Panc1 (cell line): Measurements from ENCODE around the gene TRIM39. TPM values are rescaled to one million over a fixed set of nuclear protein-coding genes. Genes with fewer than 3 reads are reported as not detected.

Experiments used
- ATAC-seq: fragments of 200-7000 bp; cut with Tn5 transposase; 2 replicates; pipeline ENCODE4 v1.9.1; 2020; ENCODE audit warnings: mild to moderate bottlenecking, moderate library complexity
- BruUV-seq: library from RNA; stranded (reverse); fragments of 400-500 nt; replicated peaks from 2 replicates; lab custom pipeline; 2021; lab: Mats Ljungman, UMichigan
- CTCF ChIA-PET: fragments of 300-600 bp; sonication (Branson Sonifier 250); formaldehyde crosslinking; loops from one replicate; lab custom pipeline; 2022; ENCODE audit warnings: antibody characterized with exemption; lab: Charles Lee
- POLR2A ChIA-PET: fragments of 300-600 bp; sonication (Branson Sonifier 250); formaldehyde crosslinking; loops from one replicate; lab custom pipeline; 2022; ENCODE audit warnings: antibody characterized with exemption; lab: Charles Lee
- DNase-seq: peaks from one replicate; pipeline ENCODE4 v3.0.0-alpha.2; 2010; ENCODE audit warnings: low read depth, low spot score
- H3K27ac ChIP-seq: 2 replicates; pipeline ENCODE4 v1.5.1; 2011; ENCODE audit warnings: mild to moderate bottlenecking, low read length, inconsistent platforms
- H3K27me3 ChIP-seq: fragments of 200-500 bp; sonication (Bioruptor generic); 2 replicates; pipeline ENCODE4 v1.6.0; 2014; ENCODE audit warnings: low read length, inconsistent platforms; ENCODE audit not compliant: control insufficient read depth, insufficient read depth
- H3K36me3 ChIP-seq: fragments of 200-500 bp; sonication (Bioruptor generic); 2 replicates; pipeline ENCODE4 v1.5.1; 2014; ENCODE audit warnings: inconsistent platforms, mild to moderate bottlenecking, low read length, moderate library complexity; ENCODE audit not compliant: control insufficient read depth, insufficient read depth
- H3K4me1 ChIP-seq: 2 replicates; pipeline ENCODE4 v1.5.1; 2011; ENCODE audit warnings: inconsistent platforms, mild to moderate bottlenecking, low read length, moderate library complexity; ENCODE audit not compliant: control insufficient read depth, insufficient read depth
- H3K4me3 ChIP-seq, 2 experiments: 2 replicates each; pipeline ENCODE4 v1.5.1; 2011 to 2012; ENCODE audit warnings: low read depth in 2 of 2, low read length in 2 of 2, mild to moderate bottlenecking in 2 of 2, inconsistent platforms in 1 of 2, moderate library complexity in 1 of 2
- H3K9me3 ChIP-seq: fragments of 200-500 bp; sonication (Bioruptor generic); 2 replicates; pipeline ENCODE4 v1.5.1; 2014; ENCODE audit warnings: low read depth, mild to moderate bottlenecking, inconsistent platforms, low read length, moderate library complexity; ENCODE audit not compliant: control insufficient read depth, insufficient read depth
- CTCF ChIP-seq: fragments of 450-650 bp; IDR thresholded peaks from 2 replicates; pipeline ENCODE4 v1.5.1; 2017; ENCODE audit warnings: mild to moderate bottlenecking
- POLR2AphosphoS5 ChIP-seq: IDR thresholded peaks from 2 replicates; pipeline ENCODE4 v1.6.1; 2012; ENCODE audit warnings: mild to moderate bottlenecking, low read depth, low read length, moderate library complexity
- SIN3A ChIP-seq: IDR thresholded peaks from 2 replicates; pipeline ENCODE4 v1.6.1; 2012; ENCODE audit warnings: low read depth, mild to moderate bottlenecking, low read length, moderate library complexity, borderline replicate concordance; ENCODE audit not compliant: insufficient read depth
- TCF7L2 ChIP-seq: IDR thresholded peaks from 2 replicates; pipeline ENCODE4 v1.6.1; 2011; ENCODE audit warnings: mild to moderate bottlenecking, low read depth, low read length, inconsistent platforms
- in situ Hi-C: cut with HindIII; loops from 2 replicates; pipeline ENCODE4 v1.10.0; 2016; ENCODE audit warnings: low sequenced_read_pairs, low pct_unique_long_range_greater_than_20kb
- intact Hi-C: fragments of 100-400 bp; cut with micrococcal nuclease; formaldehyde crosslinking; loops from one replicate; pipeline ENCODE4 v1.10.0; 2022; ENCODE audit not compliant: unreplicated experiment
- total RNA-seq: library from RNA; stranded (reverse); gene quantifications from one replicate; pipeline ENCODE4 v1.2.1, GENCODE V29; 2021; ENCODE audit not compliant: unreplicated experiment
- TF ChIP-seq, protein P1 (sequence below), 2 experiments: IDR thresholded peaks; 2 replicates each; pipeline ENCODE4 v1.6.1; 2011 to 2012; ENCODE audit warnings: low read depth in 2 of 2, control low read depth in 1 of 2, low read length in 1 of 2, mild to moderate bottlenecking in 1 of 2, moderate library complexity in 1 of 2; ENCODE audit not compliant: insufficient read depth in 1 of 2

Gene TRIM39
- total RNA-seq, 1 experiment from 2014 or later: 13.4 TPM

DNA sequence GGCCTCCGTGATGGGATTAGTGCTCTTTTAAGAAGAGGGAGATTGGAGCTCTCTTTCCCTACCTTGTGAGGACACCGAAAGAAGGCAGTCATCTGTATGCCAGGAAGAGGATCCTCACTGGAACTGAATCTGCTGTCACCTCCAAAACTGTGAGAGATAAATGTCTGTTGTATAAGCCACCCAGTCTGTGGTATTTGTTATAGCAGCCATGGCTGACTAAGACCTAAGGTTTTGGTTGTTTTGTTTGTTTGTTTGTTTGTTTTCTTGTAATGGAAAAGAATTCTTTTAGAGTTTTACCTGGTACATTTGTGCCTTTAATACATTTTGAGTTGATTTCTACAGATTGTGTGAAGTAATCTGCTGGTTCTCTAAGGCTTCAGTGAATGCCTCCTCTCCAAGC, 25.8 kb downstream of the TRIM39 start:
- H3K27ac ChIP-seq: no peak overlapping the region
- no peaks in the 10 kb centered on the region for H3K4me1 ChIP-seq
- H3K36me3 ChIP-seq: no peaks in the 10 kb centered on the region
- no TSS peak for BruUV-seq
- in situ Hi-C loops (loop anchor here (25.0 kb wide), 1 partner anchor 115 kb away; no protein-coding TSS in a partner anchor), intact Hi-C loops (no loop called here)
- ATAC-seq (no peak), DNase-seq (no peak)
- H3K9me3 ChIP-seq: no peaks in the 10 kb centered on the region
- no peak for TF ChIP-seq SIN3A
- no peak for TF ChIP-seq POLR2AphosphoS5
- TF ChIP-seq CTCF: no peak
- no peak for TF ChIP-seq TCF7L2
- TF ChIP-seq, protein P1, sequence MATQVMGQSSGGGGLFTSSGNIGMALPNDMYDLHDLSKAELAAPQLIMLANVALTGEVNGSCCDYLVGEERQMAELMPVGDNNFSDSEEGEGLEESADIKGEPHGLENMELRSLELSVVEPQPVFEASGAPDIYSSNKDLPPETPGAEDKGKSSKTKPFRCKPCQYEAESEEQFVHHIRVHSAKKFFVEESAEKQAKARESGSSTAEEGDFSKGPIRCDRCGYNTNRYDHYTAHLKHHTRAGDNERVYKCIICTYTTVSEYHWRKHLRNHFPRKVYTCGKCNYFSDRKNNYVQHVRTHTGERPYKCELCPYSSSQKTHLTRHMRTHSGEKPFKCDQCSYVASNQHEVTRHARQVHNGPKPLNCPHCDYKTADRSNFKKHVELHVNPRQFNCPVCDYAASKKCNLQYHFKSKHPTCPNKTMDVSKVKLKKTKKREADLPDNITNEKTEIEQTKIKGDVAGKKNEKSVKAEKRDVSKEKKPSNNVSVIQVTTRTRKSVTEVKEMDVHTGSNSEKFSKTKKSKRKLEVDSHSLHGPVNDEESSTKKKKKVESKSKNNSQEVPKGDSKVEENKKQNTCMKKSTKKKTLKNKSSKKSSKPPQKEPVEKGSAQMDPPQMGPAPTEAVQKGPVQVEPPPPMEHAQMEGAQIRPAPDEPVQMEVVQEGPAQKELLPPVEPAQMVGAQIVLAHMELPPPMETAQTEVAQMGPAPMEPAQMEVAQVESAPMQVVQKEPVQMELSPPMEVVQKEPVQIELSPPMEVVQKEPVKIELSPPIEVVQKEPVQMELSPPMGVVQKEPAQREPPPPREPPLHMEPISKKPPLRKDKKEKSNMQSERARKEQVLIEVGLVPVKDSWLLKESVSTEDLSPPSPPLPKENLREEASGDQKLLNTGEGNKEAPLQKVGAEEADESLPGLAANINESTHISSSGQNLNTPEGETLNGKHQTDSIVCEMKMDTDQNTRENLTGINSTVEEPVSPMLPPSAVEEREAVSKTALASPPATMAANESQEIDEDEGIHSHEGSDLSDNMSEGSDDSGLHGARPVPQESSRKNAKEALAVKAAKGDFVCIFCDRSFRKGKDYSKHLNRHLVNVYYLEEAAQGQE (IDR thresholded peaks at IDR 0.05; ENCODE audit: insufficient read depth in 1 of 2, low read depth in 2 of 2, low read length in 1 of 2): no peak
- no peak overlapping the region for H3K4me3 ChIP-seq
- ChIA-PET CTCF (no interaction called here), POLR2A (no interaction called here)
- H3K27me3 ChIP-seq: no peaks in the 10 kb centered on the region

DNA sequence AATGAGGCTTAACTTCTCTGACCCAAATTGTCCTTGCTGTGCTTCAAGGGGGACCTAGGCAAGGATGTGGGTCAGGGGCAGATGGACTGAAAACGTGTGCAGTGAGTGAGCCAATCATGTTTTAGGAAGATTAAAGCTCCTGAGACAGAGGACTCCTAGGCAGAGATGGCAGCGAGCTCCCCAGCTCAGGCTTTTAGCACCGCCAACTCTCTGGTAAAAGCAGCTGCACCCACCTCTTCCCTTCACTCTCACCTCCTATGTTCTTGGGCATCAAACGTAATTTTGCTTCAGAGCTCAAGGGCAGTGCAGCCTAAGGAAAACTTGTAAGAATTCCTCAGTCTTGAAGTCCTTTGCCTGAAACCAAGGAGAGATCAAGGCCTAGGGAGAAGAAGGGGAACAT, 28.6 kb downstream of the TRIM39 start:
- no peaks in the 10 kb centered on the region for H3K9me3 ChIP-seq
- no TSS peak for BruUV-seq
- ATAC-seq (no peak), DNase-seq (no peak)
- in situ Hi-C loops (loop anchor here (25.0 kb wide), 1 partner anchor 118 kb away; no protein-coding TSS in a partner anchor), intact Hi-C loops (no loop called here)
- POLR2A ChIA-PET: no interaction called here
- no peak overlapping the region for H3K4me3 ChIP-seq
- peaks cover 16% of the 10 kb centered on the region for H3K27me3 ChIP-seq
- no peak overlapping the region for H3K27ac ChIP-seq
- H3K4me1 ChIP-seq: no peaks in the 10 kb centered on the region
- CTCF ChIA-PET: no interaction called here
- H3K36me3 ChIP-seq: no peaks in the 10 kb centered on the region
- TF ChIP-seq, protein P1 (IDR thresholded peaks at IDR 0.05; ENCODE audit: insufficient read depth in 1 of 2, low read depth in 2 of 2, low read length in 1 of 2): no peak
- TF ChIP-seq TCF7L2 (no peak), CTCF (no peak), POLR2AphosphoS5 (no peak), SIN3A (no peak)
